ENCODE results near the gene KDSR.
A peak's percentile ranks its signal among the peaks of the same experiment; 100 is the strongest.

KDSR gene

GRCh38 chr18:63367053-63367953, at the start of gene KDSR:
Gene KDSR, minus strand, starts transcription at chr18:63367206. Its CDS starts 88 bp downstream, at chr18:63367118.
- peak; percentile 95 for DNase-seq (ENCODE audit: low read depth)
- TF ChIP-seq CTCF (conservative IDR thresholded peaks at IDR 0.05; ENCODE audit: low read depth, low read length): no peak
- H3K4me3 ChIP-seq (ENCODE audit: low read length): peak within 1 kb of the TSS; percentile 80

- TF ChIP-seq CTCF (conservative IDR thresholded peaks at IDR 0.05; ENCODE audit: low read depth, low read length): no peak
- H3K4me3 ChIP-seq (ENCODE audit: low read length): no peak overlapping the region
- DNase-seq (ENCODE audit: low read depth): no peak
Measured at GRCh38 chr18:63412953-63413352, 45.9 kb upstream of the KDSR start.

GRCh38 chr18:63410792-63411191, 43.8 kb upstream of the KDSR start:
- no peak for DNase-seq (ENCODE audit: low read depth)
- H3K4me3 ChIP-seq (ENCODE audit: low read length): no peak overlapping the region

GRCh38 chr18:63409301-63409700, 42.3 kb upstream of the KDSR start:
- no peak for TF ChIP-seq CTCF (conservative IDR thresholded peaks at IDR 0.05; ENCODE audit: low read depth, low read length)
- no peak overlapping the region for H3K4me3 ChIP-seq (ENCODE audit: low read length)
- no peak for DNase-seq (ENCODE audit: low read depth)

More at GRCh38 chr18:63410792-63411191, 43.8 kb upstream of the KDSR start:
- no peak for TF ChIP-seq CTCF (conservative IDR thresholded peaks at IDR 0.05; ENCODE audit: low read depth, low read length)

- H3K4me3 ChIP-seq (ENCODE audit: low read length): no peak overlapping the region
- DNase-seq (ENCODE audit: low read depth): no peak
- no peak for TF ChIP-seq CTCF (conservative IDR thresholded peaks at IDR 0.05; ENCODE audit: low read depth, low read length)
Measured at GRCh38 chr18:63407734-63408133, 40.7 kb upstream of the KDSR start.

GRCh38 chr18:63405986-63406385, 39.0 kb upstream of the KDSR start:
- TF ChIP-seq CTCF (conservative IDR thresholded peaks at IDR 0.05; ENCODE audit: low read depth, low read length): no peak
- DNase-seq (ENCODE audit: low read depth): no peak

More at GRCh38 chr18:63405986-63406385, 39.0 kb upstream of the KDSR start:
- H3K4me3 ChIP-seq (ENCODE audit: low read length): no peak overlapping the region

All from retinal pigment epithelial cell (primary cell).